GM21717 (cell line): ENCODE data around the gene PDAP1.
"Not testable (repeated sequence)": the region's sequence is repeated elsewhere in the genome, so short reads cannot be mapped to it uniquely, and the experiment has no call there.

Experiments used
- ATAC-seq: cut with Tn5 transposase; IDR thresholded peaks from one replicate; pipeline ENCODE4 v1.9.1; 2021; ENCODE audit warnings: mild to moderate bottlenecking, moderate library complexity; ENCODE audit not compliant: unreplicated experiment

Gene PDAP1

DNA sequence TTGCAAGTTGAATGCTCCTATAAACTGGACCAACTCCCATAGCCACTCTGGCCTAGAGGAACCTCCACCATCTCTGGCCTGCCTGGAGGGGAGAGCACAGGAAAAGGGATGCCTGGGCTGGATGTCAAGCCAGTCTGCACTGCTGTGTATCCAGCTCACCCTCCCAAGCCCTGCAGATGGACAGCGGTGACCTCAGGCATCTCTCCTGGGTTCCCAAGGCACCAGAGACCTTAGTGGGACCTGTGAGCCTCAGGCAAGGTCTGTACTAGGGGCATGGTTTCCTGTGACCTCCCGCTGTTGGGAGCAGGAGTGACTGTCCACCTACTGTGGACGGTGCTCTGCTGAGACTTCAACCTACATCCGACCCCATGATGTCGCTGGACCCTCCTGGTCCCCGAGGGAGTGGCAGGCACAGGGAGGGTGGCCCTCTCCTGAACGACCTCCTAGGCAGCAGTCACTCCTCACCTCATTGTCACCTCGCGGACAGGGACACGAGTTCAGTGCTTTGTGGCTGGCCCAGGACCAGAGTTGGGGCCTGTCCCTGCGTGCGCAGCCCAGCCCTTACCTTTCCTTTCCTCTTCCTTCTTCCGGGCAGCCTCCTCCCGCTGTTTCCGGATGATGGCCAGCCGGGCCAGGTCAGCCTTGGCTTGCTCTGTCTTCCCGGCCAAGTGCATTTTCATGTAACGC, 11.0 kb downstream of the PDAP1 start:
- no peak for ATAC-seq

DNA sequence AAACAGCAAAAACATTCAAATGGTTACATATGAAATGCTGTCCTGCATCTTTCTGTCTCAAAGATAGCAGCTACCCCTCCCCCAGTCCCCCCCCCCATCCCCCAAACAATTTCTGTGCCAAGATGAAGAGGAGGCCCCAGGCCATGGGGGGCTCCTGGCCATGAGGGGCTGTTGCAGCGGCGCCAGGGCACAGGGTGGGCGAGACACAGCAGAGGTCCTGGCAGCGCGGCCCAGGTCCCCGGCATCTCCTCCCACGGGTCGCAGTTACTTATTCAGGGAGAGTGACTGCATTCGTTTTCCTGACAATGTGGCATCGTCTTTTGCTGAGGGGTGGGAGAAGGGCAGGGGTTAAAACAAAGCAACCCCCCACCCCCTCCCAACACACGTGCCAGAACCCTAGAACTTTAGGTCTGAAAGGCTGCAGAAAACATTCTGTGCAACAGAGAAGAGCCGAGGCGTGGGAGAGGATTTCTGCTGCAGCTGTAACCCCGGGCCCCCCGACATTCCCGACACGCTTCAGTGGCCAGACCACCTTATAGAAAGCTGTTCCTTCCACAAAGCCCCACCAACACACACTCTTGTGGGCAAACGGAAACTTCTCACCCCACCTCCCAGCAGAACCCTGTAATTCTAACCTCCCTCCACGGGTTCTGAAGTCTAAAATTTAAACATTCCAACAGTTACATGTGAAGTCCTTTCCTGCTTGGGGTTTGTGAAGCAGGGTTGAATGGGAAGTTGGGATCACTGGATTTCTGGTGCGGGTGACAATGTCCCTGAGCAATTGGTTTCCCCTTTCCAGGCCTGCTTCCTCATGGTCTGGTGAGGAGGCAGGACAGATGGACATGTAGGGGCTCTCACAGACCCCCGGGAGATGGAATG, 11.7 kb downstream of the PDAP1 start:
- ATAC-seq = no peak

DNA sequence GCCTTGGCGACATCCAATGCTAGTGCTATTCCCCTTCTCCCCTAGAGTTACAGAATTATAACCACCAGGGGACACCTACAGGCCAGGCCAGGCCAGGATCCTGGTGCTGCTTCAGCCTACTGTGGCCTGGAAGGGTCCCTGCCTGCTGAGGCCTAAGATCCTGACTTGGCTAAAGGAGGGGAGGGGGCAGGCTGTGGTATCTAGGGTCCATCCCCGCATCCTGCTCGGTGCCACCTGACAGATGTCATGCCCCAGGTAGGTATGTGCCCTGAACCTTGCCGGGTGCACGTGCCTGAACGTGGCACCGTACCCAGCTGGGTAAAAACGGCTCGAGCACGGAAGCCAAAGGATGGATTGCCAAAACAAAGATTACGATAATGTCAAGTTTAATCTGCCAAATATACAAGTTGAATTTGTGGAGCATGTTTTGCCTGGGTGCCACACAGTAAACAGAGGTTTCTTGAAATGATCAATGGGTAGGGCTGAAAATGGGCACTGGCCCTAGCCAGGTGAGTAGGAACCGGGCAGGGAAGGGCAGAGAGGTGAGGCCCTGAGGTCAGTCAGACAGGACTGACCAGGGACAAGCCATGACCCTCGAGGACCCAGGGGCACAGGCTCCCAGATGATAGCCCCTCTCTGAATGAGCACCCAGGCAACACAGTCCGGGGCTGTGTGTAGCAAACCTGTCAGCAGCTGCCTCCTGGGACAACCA, 12.6 kb downstream of the PDAP1 start:
- ATAC-seq = no peak

DNA sequence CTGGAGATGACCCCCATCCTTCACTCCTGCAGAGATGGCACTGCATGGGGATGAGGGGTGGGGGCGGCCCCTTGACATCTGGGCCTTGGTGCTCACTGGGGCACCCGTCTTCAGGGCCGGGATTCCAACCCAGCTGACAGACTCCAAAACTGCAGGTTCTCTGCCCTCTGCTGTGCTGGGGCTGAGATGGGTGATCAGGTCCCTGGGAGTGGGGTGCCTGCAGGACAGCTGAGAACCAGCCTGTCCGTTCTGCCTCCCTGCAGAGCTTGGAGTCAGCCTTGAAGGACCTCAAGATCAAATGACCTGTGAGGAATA, 14.3 kb downstream of the PDAP1 start:
- no peak for ATAC-seq

DNA sequence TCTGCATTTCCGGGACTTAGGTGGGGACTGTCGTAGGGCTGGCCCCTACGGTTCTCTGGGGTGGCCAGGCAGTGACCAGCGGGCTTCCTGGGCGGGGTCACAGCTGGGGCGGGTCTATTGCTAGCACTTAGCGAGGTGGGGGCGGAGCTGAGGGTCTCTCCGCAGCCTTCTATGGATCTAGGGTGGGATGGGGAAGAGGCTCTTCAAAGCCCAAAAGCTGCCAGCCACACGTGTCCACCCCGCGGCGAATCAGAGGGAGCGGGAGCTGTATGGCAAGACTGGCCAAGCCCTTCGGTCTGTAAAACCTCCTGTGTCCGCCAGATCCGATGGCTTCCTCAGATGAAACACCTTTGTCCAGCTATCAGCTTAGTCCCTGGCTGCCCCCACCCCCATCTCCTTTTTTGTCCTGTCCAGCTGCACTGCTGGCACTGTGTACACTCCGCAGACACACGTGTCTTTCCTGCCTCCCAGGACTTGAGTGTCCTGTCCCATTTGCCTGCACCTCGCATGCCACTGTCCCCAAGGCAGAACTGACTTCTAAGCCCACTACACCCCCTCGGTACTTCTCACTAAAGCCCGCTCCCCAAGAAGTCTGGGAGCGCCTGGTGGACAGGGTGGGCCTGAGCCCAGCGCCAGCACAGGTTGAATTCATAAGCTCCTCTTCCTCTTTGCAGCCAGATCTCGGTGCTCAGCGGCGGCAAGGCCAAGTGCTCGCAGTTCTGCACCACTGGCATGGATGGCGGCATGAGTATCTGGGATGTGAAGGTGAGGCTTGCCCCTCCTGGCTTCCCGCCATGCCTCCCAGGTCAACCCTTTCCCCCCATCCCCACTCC, 14.8 kb downstream of the PDAP1 start:
- ATAC-seq = no peak

DNA sequence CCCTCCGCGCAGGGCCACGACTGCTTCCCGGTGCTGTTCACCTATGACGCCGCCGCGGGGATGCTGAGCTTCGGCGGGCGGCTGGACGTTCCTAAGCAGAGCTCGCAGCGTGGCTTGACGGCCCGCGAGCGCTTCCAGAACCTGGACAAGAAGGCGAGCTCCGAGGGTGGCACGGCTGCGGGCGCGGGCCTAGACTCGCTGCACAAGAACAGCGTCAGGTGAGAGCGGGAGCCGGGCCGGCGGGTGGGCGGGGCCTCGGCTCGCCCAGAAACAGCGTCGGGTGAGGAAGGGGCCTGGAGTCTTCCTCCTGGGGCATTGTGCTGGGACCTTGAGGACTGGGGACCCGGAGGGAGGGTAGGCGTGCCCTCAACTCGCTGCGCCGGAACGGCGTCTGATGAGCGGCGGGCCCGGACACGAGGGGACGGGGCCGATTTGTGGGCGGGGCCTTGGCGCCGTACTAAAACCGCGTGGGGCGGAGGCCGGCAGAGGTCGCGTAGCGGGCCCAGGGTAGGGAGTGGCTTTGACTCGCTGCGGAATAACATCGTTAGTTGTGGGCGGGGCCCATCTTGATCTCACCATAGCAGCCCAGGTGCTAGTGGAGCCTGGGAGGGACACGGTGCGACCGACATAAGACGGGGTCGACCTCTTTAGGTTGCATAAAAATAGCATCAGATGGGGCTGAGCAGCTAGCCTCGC, 15.6 kb downstream of the PDAP1 start:
- ATAC-seq = peak; percentile 53

DNA sequence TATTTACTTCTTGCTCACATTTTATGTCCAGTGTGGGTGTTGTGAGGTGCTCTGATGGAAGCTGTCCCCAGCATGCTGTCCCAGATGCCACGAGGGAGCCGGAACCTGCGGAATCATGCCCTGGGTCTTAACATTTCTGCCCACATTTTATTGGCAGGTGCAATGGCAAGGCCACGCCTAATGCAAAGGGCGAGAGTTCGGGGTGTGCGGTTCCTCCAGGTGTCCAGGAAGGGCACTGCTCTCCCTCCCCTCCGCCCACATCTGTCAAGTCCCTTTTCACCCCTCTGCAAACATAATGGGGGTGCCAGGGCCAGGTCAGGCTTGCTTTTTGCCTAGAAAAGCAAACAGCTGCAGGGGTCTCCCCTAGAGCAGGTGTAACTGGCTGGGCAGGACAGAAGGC, 16.4 kb downstream of the PDAP1 start:
- ATAC-seq = no peak

DNA sequence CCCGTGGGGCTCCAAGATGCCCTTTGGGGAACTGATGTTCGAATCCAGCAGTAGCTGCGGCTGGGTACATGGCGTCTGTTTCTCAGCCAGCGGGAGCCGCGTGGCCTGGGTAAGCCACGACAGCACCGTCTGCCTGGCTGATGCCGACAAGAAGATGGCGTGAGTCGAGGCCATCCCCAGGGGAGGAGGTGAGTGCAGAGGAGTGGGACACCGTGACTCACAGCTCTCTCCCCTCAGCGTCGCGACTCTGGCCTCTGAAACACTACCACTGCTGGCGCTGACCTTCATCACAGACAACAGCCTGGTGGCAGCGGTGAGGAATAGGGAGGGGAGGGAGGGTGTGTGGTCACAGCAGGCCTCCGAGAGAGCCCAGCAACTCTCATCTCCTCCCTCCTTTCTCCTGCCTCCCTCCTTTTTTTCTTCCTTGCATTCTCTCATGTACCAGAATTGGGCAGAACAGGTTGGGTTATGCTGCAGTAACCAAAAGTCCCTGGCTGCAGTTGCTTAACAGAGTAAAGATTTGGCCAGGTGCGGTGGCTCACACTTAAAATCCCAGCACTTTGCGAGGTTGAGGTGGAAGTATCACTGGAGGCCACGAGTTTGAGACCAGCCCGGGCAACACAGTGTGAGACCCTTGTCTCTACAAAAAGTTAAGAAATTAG, 17.3 kb downstream of the PDAP1 start:
- no peak for ATAC-seq

DNA sequence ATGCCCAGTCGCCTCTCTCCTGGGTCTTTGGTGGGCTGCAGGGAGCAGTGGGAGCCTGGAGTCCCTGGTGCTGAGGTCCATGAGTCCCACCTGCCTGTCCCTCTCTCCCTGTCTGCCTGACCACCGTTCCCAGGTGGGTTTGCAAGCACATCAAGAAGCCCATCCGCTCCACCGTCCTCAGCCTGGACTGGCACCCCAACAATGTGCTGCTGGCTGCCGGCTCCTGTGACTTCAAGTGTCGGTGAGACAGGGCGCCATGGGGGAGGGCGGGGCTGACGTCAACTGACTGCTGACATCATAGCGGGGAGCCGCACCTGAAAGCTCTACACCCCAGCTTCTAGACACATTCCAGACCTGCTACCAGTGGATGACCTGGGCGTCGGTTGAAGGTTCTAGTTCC, 18.6 kb downstream of the PDAP1 start:
- ATAC-seq = no peak

DNA sequence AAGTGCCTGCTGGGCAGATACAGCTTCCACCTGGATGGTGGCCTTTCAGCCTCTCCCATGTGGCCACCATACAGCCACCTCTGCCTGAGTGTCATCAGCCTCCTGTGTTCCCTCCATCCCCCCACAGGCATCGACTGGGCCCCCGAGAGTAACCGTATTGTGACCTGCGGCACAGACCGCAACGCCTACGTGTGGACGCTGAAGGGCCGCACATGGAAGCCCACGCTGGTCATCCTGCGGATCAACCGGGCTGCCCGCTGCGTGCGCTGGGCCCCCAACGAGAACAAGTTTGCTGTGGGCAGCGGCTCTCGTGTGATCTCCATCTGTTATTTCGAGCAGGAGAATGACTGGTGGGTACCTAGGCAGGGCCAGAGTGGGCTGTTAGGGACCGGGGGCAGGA, 20.5 kb downstream of the PDAP1 start:
- no peak for ATAC-seq

DNA sequence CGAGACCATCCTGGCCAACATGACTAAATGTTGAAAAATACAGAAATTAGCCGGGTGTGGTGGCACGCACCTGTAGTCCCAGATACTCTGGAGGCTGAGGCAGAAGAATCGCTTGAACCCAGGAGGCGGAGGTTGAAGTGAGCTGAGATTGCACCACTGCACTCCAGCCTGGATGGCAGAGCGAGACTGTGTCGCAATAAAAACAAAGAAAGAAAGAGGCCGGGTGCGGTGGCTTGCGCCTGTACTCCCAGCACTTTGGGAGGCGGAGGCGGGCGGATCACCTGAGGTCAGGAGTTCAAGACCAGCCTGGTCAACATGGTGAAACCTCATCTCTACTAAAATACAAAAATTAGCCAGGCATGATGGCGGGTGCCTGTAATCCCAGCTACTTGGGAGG, 21.2 kb downstream of the PDAP1 start:
- not testable (repeated sequence) for ATAC-seq

DNA sequence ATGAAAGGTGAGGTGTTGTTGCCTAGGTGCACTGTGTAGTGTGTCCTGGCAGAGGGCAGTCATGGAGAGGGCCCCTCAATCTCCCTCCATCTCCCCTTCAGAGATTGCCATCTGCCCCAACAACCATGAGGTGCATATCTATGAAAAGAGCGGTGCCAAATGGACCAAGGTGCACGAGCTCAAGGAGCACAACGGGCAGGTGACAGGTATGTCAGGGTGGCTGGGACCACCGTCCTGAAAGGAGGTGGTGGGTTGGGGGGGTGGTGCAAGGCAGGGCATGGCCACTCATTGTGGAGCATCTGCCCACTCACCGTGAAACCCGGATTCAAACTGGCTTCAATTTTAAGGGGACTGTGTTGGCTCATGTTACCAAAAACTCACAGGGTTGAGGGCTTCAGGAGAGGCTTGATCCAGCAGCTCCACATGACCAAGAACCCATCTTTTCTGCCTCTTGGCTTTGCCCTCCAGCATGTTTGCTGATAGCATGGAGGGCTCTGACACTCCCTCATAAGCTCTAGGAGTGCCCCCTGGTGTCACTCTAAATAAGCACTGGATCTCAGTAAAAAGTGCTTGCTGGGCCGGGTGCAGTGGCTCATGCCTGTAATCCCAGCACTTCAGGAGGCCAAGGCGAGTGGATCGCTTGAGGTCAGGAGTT, 21.7 kb downstream of the PDAP1 start:
- ATAC-seq = no peak

DNA sequence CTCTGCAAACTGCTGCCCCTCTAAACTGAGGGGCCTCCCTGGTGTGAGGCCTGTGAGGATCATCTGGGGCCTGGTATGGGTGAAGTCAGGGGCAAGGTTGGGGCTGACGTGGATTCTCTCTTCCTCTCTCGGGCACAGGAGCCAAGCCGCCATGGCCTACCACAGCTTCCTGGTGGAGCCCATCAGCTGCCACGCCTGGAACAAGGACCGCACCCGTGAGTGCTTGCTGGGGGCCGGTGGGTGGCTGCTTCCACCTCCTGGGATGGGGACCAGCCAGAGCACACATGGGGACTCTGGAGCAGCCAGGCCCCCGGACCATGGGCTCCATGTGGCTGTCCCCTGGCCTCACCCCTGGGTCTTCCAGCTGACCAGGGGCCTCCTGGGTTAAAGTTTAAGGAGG, 22.8 kb downstream of the PDAP1 start:
- ATAC-seq = no peak

DNA sequence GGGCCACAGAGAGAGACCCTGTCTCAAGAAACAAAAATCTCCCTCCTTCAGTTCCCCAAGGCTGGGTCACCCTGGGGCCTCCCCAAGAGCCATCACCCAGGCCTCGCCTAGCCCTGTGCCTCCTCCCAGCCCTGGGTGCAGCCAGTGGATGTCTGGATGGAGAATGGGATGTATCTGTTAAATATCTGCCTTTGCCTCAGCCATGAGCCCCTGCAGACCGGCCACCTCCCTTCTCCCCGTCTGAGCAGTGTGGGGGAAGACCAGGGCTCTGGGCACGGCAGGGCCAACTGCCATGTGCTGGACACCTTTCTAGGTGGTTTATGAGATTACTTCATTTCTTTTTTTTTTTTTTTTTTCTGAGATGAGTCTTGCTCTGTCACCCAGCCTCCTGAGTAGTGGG, 23.9 kb downstream of the PDAP1 start:
- no peak for ATAC-seq

DNA sequence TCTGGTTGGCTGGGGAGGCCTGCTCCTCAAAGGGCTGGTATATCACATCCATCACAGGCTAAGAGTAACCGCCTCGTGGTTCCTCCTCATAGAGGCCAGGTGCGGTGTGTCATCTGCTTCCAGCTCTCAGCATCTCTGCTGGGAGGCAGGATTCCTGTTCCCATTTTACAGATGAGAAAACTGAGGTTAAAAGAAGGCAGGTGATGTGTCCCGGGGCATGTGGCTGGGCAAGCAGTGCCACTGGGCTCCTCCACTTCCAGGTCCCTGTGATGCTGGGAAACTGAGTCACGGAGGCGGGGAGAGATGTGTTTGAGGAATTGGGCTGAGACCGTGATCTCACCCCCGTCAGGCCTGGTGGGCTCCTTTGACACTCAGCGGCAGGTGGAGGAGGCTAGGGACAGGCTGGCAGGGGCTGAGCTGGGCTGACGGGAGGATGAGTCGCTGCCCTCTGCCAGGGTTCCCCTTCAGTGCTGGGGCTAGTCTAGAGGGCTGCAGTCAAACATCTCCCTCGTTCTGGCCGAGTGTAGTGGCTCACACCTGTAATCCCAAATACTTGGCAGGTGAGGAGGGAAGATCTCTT, 24.5 kb downstream of the PDAP1 start:
- no peak for ATAC-seq

DNA sequence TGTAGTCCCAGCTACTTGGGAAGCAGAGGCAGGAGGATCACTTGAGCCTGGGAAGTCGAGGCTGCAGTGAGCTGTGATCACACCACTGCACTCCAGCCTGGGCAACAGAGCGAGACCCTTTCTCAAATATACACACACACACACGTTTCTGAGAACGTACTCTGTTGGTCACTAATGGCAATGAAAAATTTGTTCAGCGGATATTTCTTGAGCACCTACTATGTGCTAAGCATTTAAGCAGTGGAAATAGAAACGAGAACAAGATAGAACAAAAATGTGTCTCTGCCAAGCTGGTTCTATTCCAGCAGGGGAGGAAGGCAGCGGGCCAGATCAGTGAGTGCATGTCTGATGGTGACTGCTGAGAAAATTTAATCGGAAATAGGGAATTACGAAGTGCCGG, 25.2 kb downstream of the PDAP1 start:
- ATAC-seq = no peak

DNA sequence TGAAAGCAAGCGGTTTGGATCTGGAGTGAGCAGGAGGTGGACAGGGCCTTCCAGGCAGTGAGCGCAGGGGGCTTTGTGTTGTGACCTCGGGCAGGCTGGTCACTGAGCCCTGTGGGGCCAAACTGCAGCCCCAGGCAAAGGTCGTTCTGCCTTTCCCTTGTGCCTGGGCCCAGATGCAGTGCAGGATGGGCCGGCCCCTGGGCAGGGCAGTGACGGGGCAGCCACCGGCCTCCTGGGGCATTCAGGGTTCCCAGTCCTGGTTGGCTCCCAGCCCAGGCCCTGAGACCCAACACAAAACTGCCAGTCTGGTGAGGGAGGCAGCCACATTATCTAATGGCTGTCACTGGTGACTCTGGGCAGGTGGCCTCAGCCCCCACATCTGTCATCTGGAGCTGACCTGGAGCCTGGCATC, 26.7 kb downstream of the PDAP1 start:
- ATAC-seq = no peak

DNA sequence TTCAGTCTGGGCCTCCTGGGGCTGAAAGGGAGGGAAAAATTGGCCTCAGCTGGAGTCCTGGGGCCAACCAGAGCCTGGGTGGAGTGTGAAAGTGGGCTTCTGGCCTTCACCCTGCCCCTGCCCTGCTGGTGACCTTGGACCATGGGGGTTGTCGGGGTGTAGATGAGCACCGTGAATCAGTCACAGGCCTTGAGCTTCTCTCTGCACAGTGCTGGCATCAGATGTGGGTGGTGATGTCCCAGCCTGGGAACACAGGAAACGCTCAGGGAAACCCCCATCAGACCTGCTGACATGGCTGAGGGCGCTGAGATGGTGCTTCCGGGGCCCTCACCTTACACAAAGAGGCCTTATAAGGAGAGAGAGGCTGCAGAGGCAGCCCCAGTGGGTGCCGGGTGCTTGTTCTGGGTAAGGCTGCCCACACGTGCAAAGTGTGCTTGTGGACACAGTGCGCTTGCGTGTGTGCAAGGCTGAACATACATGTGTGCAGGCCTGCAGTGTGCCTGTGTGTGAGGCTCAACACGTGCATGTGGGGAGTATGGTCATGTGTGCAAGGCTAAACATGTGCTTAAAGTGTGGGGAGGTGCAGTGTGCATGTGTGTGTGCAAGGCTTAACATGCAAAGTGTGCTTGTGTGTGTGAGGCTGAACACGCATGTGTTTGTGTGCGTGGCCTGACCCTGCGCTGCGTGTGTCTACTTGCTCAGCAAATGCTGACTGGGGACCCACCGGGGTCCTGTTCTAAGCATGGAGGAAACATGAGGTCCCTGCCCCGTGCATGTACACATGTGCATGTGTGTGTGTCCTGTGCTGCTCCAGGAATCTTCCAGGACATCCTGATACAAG, 27.4 kb downstream of the PDAP1 start:
- ATAC-seq = peak; percentile 63
